ENCODE data around the gene HIVEP3.

The HIVEP3 gene

DNA sequence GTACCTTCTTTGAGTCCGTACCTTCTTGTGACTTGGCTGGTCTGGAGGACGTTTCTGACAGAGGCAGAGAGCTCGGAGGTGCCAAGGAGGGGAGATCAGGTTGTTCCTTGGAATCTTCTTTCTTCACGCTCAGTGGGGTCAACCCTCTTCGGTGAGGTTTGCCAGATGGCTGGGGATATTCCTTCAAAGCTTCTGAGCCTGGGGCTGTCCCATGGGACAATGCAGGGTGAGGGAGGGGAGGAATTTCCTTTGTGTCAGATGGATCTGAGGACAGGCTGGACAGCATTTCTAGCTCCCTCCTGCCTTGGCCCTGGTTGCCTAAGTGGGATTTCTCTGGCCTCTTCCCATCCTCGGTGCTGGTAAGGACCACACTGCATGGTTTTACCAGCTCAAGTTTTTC, 338.7 kb downstream of the HIVEP3 start:
- no peaks in the 10 kb centered on the region for H4K20me1 ChIP-seq (ENCODE audit: insufficient read depth, low read length)
- no peak overlapping the region for H3K27ac ChIP-seq (ENCODE audit: low read depth, low read length, poor library complexity, severe bottlenecking)
- no peaks in the 10 kb centered on the region for H3K27me3 ChIP-seq (ENCODE audit: insufficient read depth, low read length)
- H3K79me2 ChIP-seq (ENCODE audit: insufficient read depth, low read length), result no peaks in the 10 kb centered on the region
- H3K4me1 ChIP-seq (ENCODE audit: insufficient read depth, low read length, severe bottlenecking), result peaks cover 13% of the 10 kb centered on the region
- no peak overlapping the region for H2AFZ ChIP-seq (ENCODE audit: low read length)
- no peak overlapping the region for H3K9ac ChIP-seq (ENCODE audit: low read length)
- no peaks in the 10 kb centered on the region for H3K9me3 ChIP-seq (ENCODE audit: low read length)
- H3K4me2 ChIP-seq (ENCODE audit: low read length), result no peak overlapping the region
- no peak overlapping the region for H3K4me3 ChIP-seq (ENCODE audit: low read depth, low read length, poor library complexity, severe bottlenecking)
- no peak for TF ChIP-seq EZH2 (IDR thresholded peaks at IDR 0.05; ENCODE audit: borderline replicate concordance, low read length)
- TF ChIP-seq, protein P1, sequence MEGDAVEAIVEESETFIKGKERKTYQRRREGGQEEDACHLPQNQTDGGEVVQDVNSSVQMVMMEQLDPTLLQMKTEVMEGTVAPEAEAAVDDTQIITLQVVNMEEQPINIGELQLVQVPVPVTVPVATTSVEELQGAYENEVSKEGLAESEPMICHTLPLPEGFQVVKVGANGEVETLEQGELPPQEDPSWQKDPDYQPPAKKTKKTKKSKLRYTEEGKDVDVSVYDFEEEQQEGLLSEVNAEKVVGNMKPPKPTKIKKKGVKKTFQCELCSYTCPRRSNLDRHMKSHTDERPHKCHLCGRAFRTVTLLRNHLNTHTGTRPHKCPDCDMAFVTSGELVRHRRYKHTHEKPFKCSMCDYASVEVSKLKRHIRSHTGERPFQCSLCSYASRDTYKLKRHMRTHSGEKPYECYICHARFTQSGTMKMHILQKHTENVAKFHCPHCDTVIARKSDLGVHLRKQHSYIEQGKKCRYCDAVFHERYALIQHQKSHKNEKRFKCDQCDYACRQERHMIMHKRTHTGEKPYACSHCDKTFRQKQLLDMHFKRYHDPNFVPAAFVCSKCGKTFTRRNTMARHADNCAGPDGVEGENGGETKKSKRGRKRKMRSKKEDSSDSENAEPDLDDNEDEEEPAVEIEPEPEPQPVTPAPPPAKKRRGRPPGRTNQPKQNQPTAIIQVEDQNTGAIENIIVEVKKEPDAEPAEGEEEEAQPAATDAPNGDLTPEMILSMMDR (IDR thresholded peaks at IDR 0.05; ENCODE audit: low read length), result no peak
- no peaks in the 10 kb centered on the region for H3K36me3 ChIP-seq (ENCODE audit: insufficient read depth, low read length)
- H3F3A ChIP-seq (ENCODE audit: insufficient read depth, low read length), result no peaks in the 10 kb centered on the region
- no peaks in the 10 kb centered on the region for H3K9me2 ChIP-seq (ENCODE audit: low read depth, low read length)

DNA sequence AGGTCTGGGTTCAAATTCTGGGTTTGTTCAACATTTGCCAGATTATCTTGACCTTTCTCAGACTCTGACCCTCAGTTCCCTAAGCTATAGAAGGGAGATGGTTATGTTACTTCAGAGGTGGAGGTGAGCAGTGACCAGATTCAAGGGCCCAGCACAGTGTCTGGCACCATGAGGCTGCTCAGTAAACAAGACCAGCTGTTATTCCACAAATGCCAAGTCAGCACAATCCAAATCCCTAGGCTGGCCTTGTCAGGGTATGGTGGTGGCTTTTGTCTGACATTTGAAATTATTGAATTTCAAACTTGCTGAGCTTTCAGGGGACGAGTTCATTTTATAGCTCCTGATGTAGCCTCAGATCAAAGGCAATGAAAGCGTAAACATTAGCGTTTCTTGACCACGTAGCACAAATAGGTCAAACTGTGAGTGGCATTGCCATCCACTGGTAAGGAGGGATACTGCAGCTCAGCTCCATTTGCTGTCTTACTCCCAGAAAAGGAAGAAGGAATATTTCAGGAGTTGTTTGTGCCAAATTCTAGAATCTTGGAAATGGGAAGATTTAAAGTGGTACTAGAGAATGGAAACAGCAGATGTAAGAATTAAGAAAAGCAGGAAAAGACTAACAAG, 339.9 kb downstream of the HIVEP3 start:
- H3K4me3 ChIP-seq (ENCODE audit: low read depth, low read length, poor library complexity, severe bottlenecking), result no peak overlapping the region
- no peaks in the 10 kb centered on the region for H3K36me3 ChIP-seq (ENCODE audit: insufficient read depth, low read length)
- H3K27me3 ChIP-seq (ENCODE audit: insufficient read depth, low read length), result no peaks in the 10 kb centered on the region
- no peak overlapping the region for H3K9ac ChIP-seq (ENCODE audit: low read length)
- H2AFZ ChIP-seq (ENCODE audit: low read length), result no peak overlapping the region
- H3K27ac ChIP-seq (ENCODE audit: low read depth, low read length, poor library complexity, severe bottlenecking), result peak overlapping the region; percentile 13
- 0 out of 2 replicates have a peak overlapping the region, but pooled peaks have one; percentile 19 for H3K4me2 ChIP-seq (ENCODE audit: low read length)
- no peaks in the 10 kb centered on the region for H3K9me2 ChIP-seq (ENCODE audit: low read depth, low read length)
- H3K4me1 ChIP-seq (ENCODE audit: insufficient read depth, low read length, severe bottlenecking), result peaks cover 25% of the 10 kb centered on the region
- no peaks in the 10 kb centered on the region for H3F3A ChIP-seq (ENCODE audit: insufficient read depth, low read length)
- no peaks in the 10 kb centered on the region for H4K20me1 ChIP-seq (ENCODE audit: insufficient read depth, low read length)
- TF ChIP-seq, protein P1 (IDR thresholded peaks at IDR 0.05; ENCODE audit: low read length), result peak; percentile 82
- no peak for TF ChIP-seq EZH2 (IDR thresholded peaks at IDR 0.05; ENCODE audit: borderline replicate concordance, low read length)
- no peaks in the 10 kb centered on the region for H3K79me2 ChIP-seq (ENCODE audit: insufficient read depth, low read length)
- no peaks in the 10 kb centered on the region for H3K9me3 ChIP-seq (ENCODE audit: low read length)

DNA sequence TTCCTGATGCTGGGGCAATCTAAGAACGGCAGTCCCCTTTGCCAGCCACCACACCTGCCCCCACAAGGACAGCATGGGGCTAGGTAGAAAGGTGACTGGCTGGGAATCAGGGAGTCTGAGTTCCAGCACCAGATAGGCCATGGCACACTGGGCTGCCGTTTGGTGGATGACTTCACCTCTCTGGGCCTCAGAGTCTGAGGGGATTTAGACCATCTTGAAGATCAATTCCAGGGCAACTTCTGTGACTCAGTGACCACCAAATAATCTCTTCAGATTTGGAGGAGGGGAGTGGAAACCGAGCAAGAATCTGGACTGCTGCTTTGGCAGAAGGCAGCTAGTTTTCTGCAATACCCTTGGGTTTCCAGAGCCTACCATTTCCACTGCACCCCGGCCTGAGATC, 342.1 kb downstream of the HIVEP3 start:
- no peaks in the 10 kb centered on the region for H4K20me1 ChIP-seq (ENCODE audit: insufficient read depth, low read length)
- peak overlapping the region; percentile 30 for H3K27ac ChIP-seq (ENCODE audit: low read depth, low read length, poor library complexity, severe bottlenecking)
- H3K9me3 ChIP-seq (ENCODE audit: low read length), result no peaks in the 10 kb centered on the region
- H3K9me2 ChIP-seq (ENCODE audit: low read depth, low read length), result no peaks in the 10 kb centered on the region
- H3K27me3 ChIP-seq (ENCODE audit: insufficient read depth, low read length), result no peaks in the 10 kb centered on the region
- no peak overlapping the region for H3K4me2 ChIP-seq (ENCODE audit: low read length)
- H3F3A ChIP-seq (ENCODE audit: insufficient read depth, low read length), result no peaks in the 10 kb centered on the region
- H3K79me2 ChIP-seq (ENCODE audit: insufficient read depth, low read length), result no peaks in the 10 kb centered on the region
- no peaks in the 10 kb centered on the region for H3K36me3 ChIP-seq (ENCODE audit: insufficient read depth, low read length)
- TF ChIP-seq EZH2 (IDR thresholded peaks at IDR 0.05; ENCODE audit: borderline replicate concordance, low read length), result no peak
- TF ChIP-seq, protein P1 (IDR thresholded peaks at IDR 0.05; ENCODE audit: low read length), result no peak
- H3K4me3 ChIP-seq (ENCODE audit: low read depth, low read length, poor library complexity, severe bottlenecking), result no peak overlapping the region
- peaks cover 28% of the 10 kb centered on the region for H3K4me1 ChIP-seq (ENCODE audit: insufficient read depth, low read length, severe bottlenecking)
- H2AFZ ChIP-seq (ENCODE audit: low read length), result no peak overlapping the region
- H3K9ac ChIP-seq (ENCODE audit: low read length), result no peak overlapping the region

Data from OCI-LY1 (cell line).